ENCODE measurements around the gene KRTAP12-1. TPM values are rescaled to one million over a fixed set of nuclear protein-coding genes. Genes with fewer than 3 reads are reported as not detected.
"Not testable (repeated sequence)": the region's sequence is repeated elsewhere in the genome, so short reads cannot be mapped to it uniquely, and the experiment has no call there.

KRTAP12-1 gene
- total RNA-seq, 1 donor from 2014 or later: not detected

- Histone ChIP-seq H3K27me3 (ENCODE audit: control insufficient read depth, insufficient read depth, low read length) (peaks cover 19% of the 10 kb centered on the region), H3K36me3 (ENCODE audit: control insufficient read depth, insufficient read depth, low read length) (no peaks in the 10 kb centered on the region), H3K4me3 (ENCODE audit: low read depth, low read length) (no peak overlapping the region)
- no peak for TF ChIP-seq CTCF (IDR thresholded peaks at IDR 0.05; ENCODE audit: insufficient read depth, low read length, poor library complexity, severe bottlenecking)
- DNase-seq (ENCODE audit: low read depth): no peak
These were observed 12.8 kb upstream of the KRTAP12-1 start for GRCh38 chr21:44694776-44695175.

GRCh38 chr21:44692798-44693512 lies 11.0 kb upstream of the KRTAP12-1 start:
- TF ChIP-seq CTCF (IDR thresholded peaks at IDR 0.05; ENCODE audit: insufficient read depth, low read length, poor library complexity, severe bottlenecking): no peak
- Histone ChIP-seq H3K4me3 (ENCODE audit: low read depth, low read length) (no peak overlapping the region), H3K36me3 (ENCODE audit: control insufficient read depth, insufficient read depth, low read length) (no peaks in the 10 kb centered on the region), H3K27me3 (ENCODE audit: control insufficient read depth, insufficient read depth, low read length) (peaks cover 8% of the 10 kb centered on the region)
- DNase-seq (ENCODE audit: low read depth): no peak

DNA sequence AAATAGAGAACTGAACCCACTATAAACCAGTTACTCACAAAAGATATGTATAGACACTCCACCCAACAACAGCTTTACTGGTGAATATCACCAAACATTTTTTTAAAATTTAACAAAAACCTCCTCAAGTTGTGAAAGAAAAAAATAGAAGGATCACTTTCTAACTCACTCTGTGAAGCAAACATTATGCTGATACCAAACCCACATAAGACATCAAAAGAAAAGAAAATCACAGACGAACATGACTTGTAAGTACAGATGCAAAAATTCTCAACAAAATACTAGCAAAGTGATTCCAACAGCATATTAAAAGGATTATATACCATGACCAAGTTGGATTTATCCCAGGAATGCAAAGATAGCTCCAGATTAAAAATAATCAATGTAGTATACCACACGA lies 9.7 kb upstream of the KRTAP12-1 start:
- no peaks in the 10 kb centered on the region for H3K36me3 ChIP-seq (ENCODE audit: control insufficient read depth, insufficient read depth, low read length)
- H3K27me3 ChIP-seq (ENCODE audit: control insufficient read depth, insufficient read depth, low read length): peaks cover 6% of the 10 kb centered on the region
- no peak for DNase-seq (ENCODE audit: low read depth)
- no peak overlapping the region for H3K4me3 ChIP-seq (ENCODE audit: low read depth, low read length)
- no peak for TF ChIP-seq CTCF (IDR thresholded peaks at IDR 0.05; ENCODE audit: insufficient read depth, low read length, poor library complexity, severe bottlenecking)

- not testable (repeated sequence) for H3K36me3 ChIP-seq (ENCODE audit: control insufficient read depth, insufficient read depth, low read length); DNase-seq (ENCODE audit: low read depth); H3K4me3 ChIP-seq (ENCODE audit: low read depth, low read length); H3K27me3 ChIP-seq (ENCODE audit: control insufficient read depth, insufficient read depth, low read length)
These were observed 7.8 kb upstream of the KRTAP12-1 start for GRCh38 chr21:44689740-44690139.

GRCh38 chr21:44687671-44688070 lies 5.7 kb upstream of the KRTAP12-1 start:
- Histone ChIP-seq H3K36me3 (ENCODE audit: control insufficient read depth, insufficient read depth, low read length) (no peaks in the 10 kb centered on the region), H3K27me3 (ENCODE audit: control insufficient read depth, insufficient read depth, low read length) (peaks cover 6% of the 10 kb centered on the region), H3K4me3 (ENCODE audit: low read depth, low read length) (no peak overlapping the region)
- DNase-seq (ENCODE audit: low read depth): no peak
- TF ChIP-seq CTCF (IDR thresholded peaks at IDR 0.05; ENCODE audit: insufficient read depth, low read length, poor library complexity, severe bottlenecking): no peak

DNA sequence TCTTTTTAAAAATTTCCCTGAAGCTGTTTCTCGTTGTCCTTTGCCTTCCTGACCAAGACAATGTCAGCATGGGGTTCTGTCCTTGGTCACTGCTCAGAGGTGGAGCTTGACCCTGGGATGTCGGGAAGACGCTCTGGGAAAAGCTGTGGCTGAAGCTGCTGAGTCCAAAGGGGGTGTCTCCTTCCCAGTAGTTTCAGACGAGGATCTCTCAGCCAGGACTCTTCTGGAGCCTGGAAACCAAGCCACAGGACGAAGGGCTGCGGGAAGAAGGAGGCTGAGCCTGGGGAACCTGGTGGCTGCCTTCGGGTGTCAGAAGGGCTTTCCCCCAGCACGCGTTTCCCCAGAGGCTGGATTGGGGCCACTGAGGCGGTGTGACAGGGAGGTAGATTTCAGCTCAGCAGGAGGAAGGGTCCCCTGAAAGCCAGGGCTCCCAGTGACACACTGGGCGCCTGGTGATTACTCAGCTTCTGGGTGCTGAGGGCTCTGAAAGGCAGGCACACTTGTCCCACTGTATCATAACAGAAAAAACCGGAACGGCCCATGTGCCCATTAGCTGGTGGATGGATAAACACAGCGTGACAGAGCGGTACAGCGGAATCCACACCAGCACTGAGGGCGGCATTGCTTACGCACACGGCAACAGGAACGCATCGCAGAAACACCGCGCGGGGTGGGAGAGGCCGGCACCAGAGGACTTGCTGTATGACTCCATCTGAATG lies 5.0 kb upstream of the KRTAP12-1 start:
- no peak for DNase-seq (ENCODE audit: low read depth)
- TF ChIP-seq CTCF (IDR thresholded peaks at IDR 0.05; ENCODE audit: insufficient read depth, low read length, poor library complexity, severe bottlenecking): no peak
- H3K4me3 ChIP-seq (ENCODE audit: low read depth, low read length): no peak overlapping the region
- H3K27me3 ChIP-seq (ENCODE audit: control insufficient read depth, insufficient read depth, low read length): peaks cover 7% of the 10 kb centered on the region
- no peaks in the 10 kb centered on the region for H3K36me3 ChIP-seq (ENCODE audit: control insufficient read depth, insufficient read depth, low read length)

All from kidney epithelial cell (primary cell).